Mononuclear cell (primary cell): ENCODE measurements around the gene PCDH9. TPM values are rescaled to one million over a fixed set of nuclear protein-coding genes. Genes with fewer than 3 reads are reported as not detected.
"Not testable (repeated sequence)": the region's sequence is repeated elsewhere in the genome, so short reads cannot be mapped to it uniquely, and the experiment has no call there.

Source experiments
- H3K27me3 ChIP-seq: 2 replicates; pipeline ENCODE4 v1.6.0; 2011; ENCODE audit warnings: low read length, control low read depth; ENCODE audit not compliant: insufficient read depth
- H3K4me1 ChIP-seq: 2 replicates; pipeline ENCODE4 v1.5.1; 2011; ENCODE audit warnings: mild to moderate bottlenecking, low read length, control low read depth; ENCODE audit not compliant: insufficient read depth
- H3K4me3 ChIP-seq: 2 replicates; pipeline ENCODE4 v1.5.1; 2011; ENCODE audit warnings: mild to moderate bottlenecking, low read length, moderate library complexity
- H3K9me3 ChIP-seq: 2 replicates; pipeline ENCODE4 v1.5.1; 2011; ENCODE audit warnings: low read depth, mild to moderate bottlenecking, control low read depth, low read length
- total RNA-seq: library from RNA; depleted of rRNA; stranded (reverse); fragments of >200 nt; gene quantifications from one replicate; pipeline ENCODE4 v1.2.3, GENCODE V29; 2012

Gene PCDH9
- total RNA-seq, 1 donor: 1.5 TPM

GRCh38 chr13:66915596-66916185 is 314.4 kb downstream of the PCDH9 start:
- no peak overlapping the region for H3K4me3 ChIP-seq
- no peaks in the 10 kb centered on the region for H3K4me1 ChIP-seq
- no peaks in the 10 kb centered on the region for H3K27me3 ChIP-seq
- H3K9me3 ChIP-seq: no peaks in the 10 kb centered on the region

GRCh38 chr13:66914155-66914554 is 316.0 kb downstream of the PCDH9 start:
- Histone ChIP-seq H3K4me1 (no peaks in the 10 kb centered on the region), H3K4me3 (no peak overlapping the region), H3K27me3 (no peaks in the 10 kb centered on the region), H3K9me3 (no peaks in the 10 kb centered on the region)

- no peaks in the 10 kb centered on the region for H3K9me3 ChIP-seq
- H3K4me3 ChIP-seq: no peak overlapping the region
- H3K4me1 ChIP-seq: no peaks in the 10 kb centered on the region
- H3K27me3 ChIP-seq: no peaks in the 10 kb centered on the region
Measured at GRCh38 chr13:66911411-66911939, 318.7 kb downstream of the PCDH9 start.

- Histone ChIP-seq H3K4me1 (no peaks in the 10 kb centered on the region), H3K27me3 (no peaks in the 10 kb centered on the region), H3K9me3 (no peaks in the 10 kb centered on the region), H3K4me3 (no peak overlapping the region)
Measured at GRCh38 chr13:66899955-66900354, 330.2 kb downstream of the PCDH9 start.

- H3K4me1 ChIP-seq: no peaks in the 10 kb centered on the region
- no peak overlapping the region for H3K4me3 ChIP-seq
- H3K9me3 ChIP-seq: no peaks in the 10 kb centered on the region
- no peaks in the 10 kb centered on the region for H3K27me3 ChIP-seq
Measured at GRCh38 chr13:66896933-66897332, 333.2 kb downstream of the PCDH9 start.

GRCh38 chr13:66895780-66896179 is 334.4 kb downstream of the PCDH9 start:
- H3K4me3 ChIP-seq: no peak overlapping the region

GRCh38 chr13:66895320-66895719 is 334.8 kb downstream of the PCDH9 start:
- no peak overlapping the region for H3K4me3 ChIP-seq
- H3K9me3 ChIP-seq: no peaks in the 10 kb centered on the region
- H3K4me1 ChIP-seq: no peaks in the 10 kb centered on the region
- H3K27me3 ChIP-seq: no peaks in the 10 kb centered on the region

More at GRCh38 chr13:66895780-66896179, 334.4 kb downstream of the PCDH9 start:
- Histone ChIP-seq H3K27me3 (no peaks in the 10 kb centered on the region), H3K9me3 (no peaks in the 10 kb centered on the region), H3K4me1 (no peaks in the 10 kb centered on the region)

- peaks cover 3% of the 10 kb centered on the region for H3K4me1 ChIP-seq
- H3K4me3 ChIP-seq: no peak overlapping the region
- H3K27me3 ChIP-seq: no peaks in the 10 kb centered on the region
- no peaks in the 10 kb centered on the region for H3K9me3 ChIP-seq
Measured at GRCh38 chr13:66888698-66889097, 341.4 kb downstream of the PCDH9 start.

- no peaks in the 10 kb centered on the region for H3K9me3 ChIP-seq
- H3K4me1 ChIP-seq: peaks cover 3% of the 10 kb centered on the region
- no peak overlapping the region for H3K4me3 ChIP-seq
- H3K27me3 ChIP-seq: no peaks in the 10 kb centered on the region
Measured at GRCh38 chr13:66887088-66887487, 343.0 kb downstream of the PCDH9 start.

GRCh38 chr13:66886264-66886663 is 343.9 kb downstream of the PCDH9 start:
- Histone ChIP-seq H3K4me1 (peaks cover 3% of the 10 kb centered on the region), H3K4me3 (no peak overlapping the region), H3K27me3 (no peaks in the 10 kb centered on the region)

GRCh38 chr13:66881170-66881569 is 349.0 kb downstream of the PCDH9 start:
- not testable (repeated sequence) for H3K4me3 ChIP-seq, H3K9me3 ChIP-seq, H3K27me3 ChIP-seq, H3K4me1 ChIP-seq

More at GRCh38 chr13:66886264-66886663, 343.9 kb downstream of the PCDH9 start:
- H3K9me3 ChIP-seq: no peaks in the 10 kb centered on the region

- H3K27me3 ChIP-seq: no peaks in the 10 kb centered on the region
- H3K4me3 ChIP-seq: no peak overlapping the region
- H3K9me3 ChIP-seq: no peaks in the 10 kb centered on the region
- H3K4me1 ChIP-seq: no peaks in the 10 kb centered on the region
Measured at GRCh38 chr13:66879988-66880387, 350.1 kb downstream of the PCDH9 start.

GRCh38 chr13:66875264-66875663 is 354.9 kb downstream of the PCDH9 start:
- H3K27me3 ChIP-seq: no peaks in the 10 kb centered on the region
- no peak overlapping the region for H3K4me3 ChIP-seq
- no peaks in the 10 kb centered on the region for H3K9me3 ChIP-seq
- H3K4me1 ChIP-seq: no peaks in the 10 kb centered on the region

- H3K4me1 ChIP-seq: no peaks in the 10 kb centered on the region
- no peaks in the 10 kb centered on the region for H3K9me3 ChIP-seq
- H3K27me3 ChIP-seq: no peaks in the 10 kb centered on the region
- no peak overlapping the region for H3K4me3 ChIP-seq
Measured at GRCh38 chr13:66864627-66865026, 365.5 kb downstream of the PCDH9 start.

- H3K9me3 ChIP-seq: no peaks in the 10 kb centered on the region
Measured at GRCh38 chr13:66860878-66861417, 369.2 kb downstream of the PCDH9 start.

More at GRCh38 chr13:66860878-66861417, 369.2 kb downstream of the PCDH9 start:
- Histone ChIP-seq H3K4me1 (no peaks in the 10 kb centered on the region), H3K27me3 (no peaks in the 10 kb centered on the region), H3K4me3 (no peak overlapping the region)
